ENCODE results near the gene KPNA1. TPM values are rescaled to one million over a fixed set of nuclear protein-coding genes. Genes with fewer than 3 reads are reported as not detected.

Gene KPNA1
- total RNA-seq, 4 donors from 2014 or later = 27.1 to 62.7 (median 43.9) TPM

DNA sequence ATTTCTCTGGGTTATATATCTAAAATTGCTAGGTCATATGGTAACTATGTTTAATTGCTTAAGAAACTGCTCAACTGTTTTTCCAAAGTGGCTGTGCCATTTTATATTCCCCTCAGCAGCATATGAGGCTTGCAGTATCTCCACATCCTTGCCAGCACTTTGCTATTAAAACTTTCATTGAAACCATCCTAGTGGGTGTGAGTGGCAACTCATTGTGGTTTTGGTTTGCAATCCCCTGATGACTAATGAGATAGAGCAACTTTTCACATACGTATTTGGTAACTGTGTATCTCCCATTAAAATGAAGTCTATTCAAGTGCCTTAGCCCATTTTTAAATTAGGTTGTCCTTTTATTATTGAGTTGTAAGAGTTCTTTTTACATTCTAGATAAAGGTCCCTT is 17.3 kb downstream of the KPNA1 start:
- no peak for DNase-seq
- Histone ChIP-seq H3K4me3 (no peak overlapping the region), H3K36me3 (peaks cover 0 to 29% (median 2%) of the 10 kb centered on the region in 3 donors), H3K27me3 (no peaks in the 10 kb centered on the region), H3K4me1 (no peaks in the 10 kb centered on the region), H3K27ac (no peak overlapping the region), H3K9me3 (no peaks in the 10 kb centered on the region)
- TF ChIP-seq POLR2A (IDR thresholded peaks at IDR 0.05) = no peak
- TF ChIP-seq, protein P1, sequence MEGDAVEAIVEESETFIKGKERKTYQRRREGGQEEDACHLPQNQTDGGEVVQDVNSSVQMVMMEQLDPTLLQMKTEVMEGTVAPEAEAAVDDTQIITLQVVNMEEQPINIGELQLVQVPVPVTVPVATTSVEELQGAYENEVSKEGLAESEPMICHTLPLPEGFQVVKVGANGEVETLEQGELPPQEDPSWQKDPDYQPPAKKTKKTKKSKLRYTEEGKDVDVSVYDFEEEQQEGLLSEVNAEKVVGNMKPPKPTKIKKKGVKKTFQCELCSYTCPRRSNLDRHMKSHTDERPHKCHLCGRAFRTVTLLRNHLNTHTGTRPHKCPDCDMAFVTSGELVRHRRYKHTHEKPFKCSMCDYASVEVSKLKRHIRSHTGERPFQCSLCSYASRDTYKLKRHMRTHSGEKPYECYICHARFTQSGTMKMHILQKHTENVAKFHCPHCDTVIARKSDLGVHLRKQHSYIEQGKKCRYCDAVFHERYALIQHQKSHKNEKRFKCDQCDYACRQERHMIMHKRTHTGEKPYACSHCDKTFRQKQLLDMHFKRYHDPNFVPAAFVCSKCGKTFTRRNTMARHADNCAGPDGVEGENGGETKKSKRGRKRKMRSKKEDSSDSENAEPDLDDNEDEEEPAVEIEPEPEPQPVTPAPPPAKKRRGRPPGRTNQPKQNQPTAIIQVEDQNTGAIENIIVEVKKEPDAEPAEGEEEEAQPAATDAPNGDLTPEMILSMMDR (IDR thresholded peaks at IDR 0.05) = no peak

DNA sequence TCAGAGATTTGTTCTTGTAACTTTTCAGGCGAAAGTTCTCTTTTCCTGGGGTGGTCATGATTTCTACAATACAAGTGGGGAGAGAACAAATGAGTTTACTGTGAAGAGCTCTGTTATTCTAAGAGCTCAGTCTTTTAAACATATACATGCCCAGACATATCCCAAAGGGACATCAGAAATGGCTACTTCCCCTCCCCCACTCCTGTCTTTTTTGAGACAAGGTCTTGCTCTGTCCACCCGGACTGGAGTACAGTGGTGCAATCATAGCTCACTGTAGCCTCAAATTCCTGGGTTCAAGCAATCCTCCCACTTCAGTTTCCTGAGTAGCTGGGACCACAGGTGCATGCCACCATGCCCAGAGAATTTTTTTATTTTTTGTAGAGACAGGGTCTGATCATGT is 18.2 kb downstream of the KPNA1 start:
- Histone ChIP-seq H3K36me3 (peaks cover 0 to 29% (median under 1%) of the 10 kb centered on the region in 3 donors), H3K27ac (no peak overlapping the region), H3K9me3 (no peaks in the 10 kb centered on the region), H3K4me1 (no peaks in the 10 kb centered on the region), H3K27me3 (no peaks in the 10 kb centered on the region), H3K4me3 (no peak overlapping the region)
- no peak for TF ChIP-seq POLR2A (IDR thresholded peaks at IDR 0.05)
- TF ChIP-seq, protein P1 (IDR thresholded peaks at IDR 0.05) = no peak
- no peak for DNase-seq

DNA sequence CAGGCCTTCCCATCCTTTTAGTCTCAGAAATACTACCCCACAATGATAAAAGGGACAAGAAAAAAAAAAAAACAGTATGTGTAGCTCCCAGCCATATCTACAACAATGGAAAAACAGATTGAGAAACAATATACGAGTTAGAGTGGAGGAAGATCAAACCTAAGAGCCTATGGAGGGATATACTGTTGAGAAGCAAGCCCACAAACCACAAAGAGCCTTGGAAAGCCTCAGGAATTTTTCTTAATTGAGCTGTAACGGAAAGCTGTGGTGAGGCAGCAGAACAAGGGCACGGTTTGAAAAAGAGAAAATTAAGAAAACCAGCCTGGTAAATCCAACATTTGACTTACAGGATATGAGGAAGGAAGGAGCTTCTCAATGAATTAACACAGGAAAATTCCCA is 21.4 kb downstream of the KPNA1 start:
- H3K4me3 ChIP-seq = no peak overlapping the region
- no peaks in the 10 kb centered on the region for H3K27me3 ChIP-seq
- DNase-seq = no peak
- H3K9me3 ChIP-seq = no peaks in the 10 kb centered on the region
- peaks cover 0 to 35% (median 0%) of the 10 kb centered on the region in 3 donors for H3K36me3 ChIP-seq
- no peaks in the 10 kb centered on the region for H3K4me1 ChIP-seq
- TF ChIP-seq POLR2A (IDR thresholded peaks at IDR 0.05) = no peak
- TF ChIP-seq, protein P1 (IDR thresholded peaks at IDR 0.05) = no peak
- H3K27ac ChIP-seq = no peak overlapping the region

DNA sequence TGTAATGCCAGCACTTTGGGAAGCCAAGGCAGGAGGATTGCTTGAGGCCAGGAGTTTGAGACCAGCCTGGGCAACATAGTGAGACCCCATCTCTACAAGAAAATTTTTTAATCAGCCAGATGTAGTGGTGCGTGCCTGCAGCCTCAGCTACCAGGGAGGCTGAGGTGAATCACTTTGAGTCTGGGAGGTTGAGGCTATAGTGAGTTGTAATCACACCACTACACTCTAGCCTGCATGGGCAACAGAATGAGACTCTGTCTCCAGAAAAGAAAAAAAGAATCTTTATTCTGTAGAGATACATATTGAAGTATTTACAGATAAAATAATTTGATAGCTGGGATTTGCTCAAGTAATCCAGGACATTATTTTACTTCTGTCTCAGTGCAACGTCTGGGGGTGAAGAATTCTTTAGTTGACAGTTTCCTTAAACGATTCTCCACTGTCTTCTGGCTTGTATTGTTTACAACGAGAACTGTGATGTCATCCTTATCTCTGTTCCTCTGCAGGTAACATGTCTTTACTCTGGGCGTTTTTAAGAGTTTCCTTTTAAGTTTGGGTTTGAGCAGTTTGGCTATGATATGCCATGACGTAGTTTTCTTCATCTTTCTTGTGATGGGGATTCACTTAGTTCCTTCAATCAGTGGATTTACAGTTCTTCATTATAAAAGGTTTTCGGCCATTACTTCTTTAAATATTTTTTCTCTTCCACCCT is 26.3 kb downstream of the KPNA1 start:
- Histone ChIP-seq H3K36me3 (peaks cover 0 to 15% (median 0%) of the 10 kb centered on the region in 3 donors), H3K4me1 (no peaks in the 10 kb centered on the region), H3K4me3 (no peak overlapping the region), H3K27me3 (no peaks in the 10 kb centered on the region), H3K9me3 (no peaks in the 10 kb centered on the region), H3K27ac (no peak overlapping the region)
- TF ChIP-seq, protein P1 (IDR thresholded peaks at IDR 0.05) = no peak
- no peak for TF ChIP-seq POLR2A (IDR thresholded peaks at IDR 0.05)
- no peak for DNase-seq

DNA sequence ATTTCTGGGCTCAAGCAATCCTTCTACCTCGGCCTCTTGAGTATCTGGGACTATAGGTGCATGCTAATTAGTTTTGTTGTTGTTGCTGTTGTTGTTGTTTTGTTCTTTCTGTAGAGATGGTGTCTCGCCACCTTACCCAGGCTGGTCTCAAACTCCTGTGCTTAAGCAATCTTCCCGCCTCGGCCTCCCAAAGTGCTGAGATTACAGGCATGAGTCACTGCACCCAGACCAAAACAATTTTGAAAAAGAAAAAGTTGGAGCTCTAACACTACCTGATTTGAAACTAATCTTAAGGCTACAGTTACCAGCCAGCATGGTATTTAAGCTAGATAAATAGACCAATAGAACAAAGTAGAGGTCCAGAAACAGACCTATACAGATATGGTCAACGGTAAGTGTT is 29.8 kb downstream of the KPNA1 start:
- DNase-seq = no peak
- H3K9me3 ChIP-seq = no peaks in the 10 kb centered on the region
- no peak for TF ChIP-seq POLR2A (IDR thresholded peaks at IDR 0.05)
- TF ChIP-seq, protein P1 (IDR thresholded peaks at IDR 0.05) = no peak
- H3K4me3 ChIP-seq = no peak overlapping the region
- H3K27ac ChIP-seq = no peak overlapping the region
- no peaks in the 10 kb centered on the region for H3K4me1 ChIP-seq
- peaks cover 0 to 3% (median 0%) of the 10 kb centered on the region in 3 donors for H3K36me3 ChIP-seq
- no peaks in the 10 kb centered on the region for H3K27me3 ChIP-seq
